ENCODE measurements around the gene EFCAB8. TPM values are rescaled to one million over a fixed set of nuclear protein-coding genes. Genes with fewer than 3 reads are reported as not detected.

Gene EFCAB8
- total RNA-seq, 1 donor from 2014 or later = 1.1 TPM

DNA sequence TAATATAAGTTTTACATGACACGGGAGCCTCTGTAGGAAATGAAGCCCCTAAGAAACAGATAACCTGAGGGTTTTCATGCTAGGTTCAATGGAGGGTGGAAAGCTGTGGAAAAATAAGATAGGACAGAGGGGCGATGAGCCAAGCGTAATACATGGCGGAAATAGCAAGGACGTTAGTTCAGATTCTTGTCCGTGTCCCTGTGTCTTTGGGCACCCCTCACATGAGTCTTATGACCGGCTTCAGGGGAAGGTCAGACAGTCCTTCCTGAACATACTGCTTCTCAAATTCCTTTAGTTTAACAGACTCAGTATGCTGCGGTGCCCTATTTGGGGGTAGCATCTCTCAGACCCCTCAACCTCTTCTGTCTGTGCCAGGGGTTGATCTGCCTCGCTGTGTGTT lies 20.8 kb downstream of the EFCAB8 start:
- no peak overlapping the region for H3K4me3 Mint-ChIP-seq (ENCODE audit: unreplicated experiment)
- no peak overlapping the region for H3K27ac Mint-ChIP-seq (ENCODE audit: unreplicated experiment)
- H3K36me3 Mint-ChIP-seq (ENCODE audit: low read depth, unreplicated experiment) = no peaks in the 10 kb centered on the region
- no peaks in the 10 kb centered on the region for H3K9me3 Mint-ChIP-seq (ENCODE audit: unreplicated experiment)
- H3K27me3 Mint-ChIP-seq (ENCODE audit: unreplicated experiment) = peaks cover 1% of the 10 kb centered on the region
- TF ChIP-seq CTCF (IDR thresholded peaks at IDR 0.05; ENCODE audit: unreplicated experiment) = no peak
- no peak for DNase-seq (ENCODE audit: low spot score)
- no peaks in the 10 kb centered on the region for H3K4me1 Mint-ChIP-seq (ENCODE audit: unreplicated experiment)

GRCh38 chr20:32880635-32881034 lies 21.9 kb downstream of the EFCAB8 start:
- H3K4me1 Mint-ChIP-seq (ENCODE audit: unreplicated experiment) = no peaks in the 10 kb centered on the region
- DNase-seq (ENCODE audit: low spot score) = no peak
- H3K27ac Mint-ChIP-seq (ENCODE audit: unreplicated experiment) = no peak overlapping the region
- no peaks in the 10 kb centered on the region for H3K9me3 Mint-ChIP-seq (ENCODE audit: unreplicated experiment)
- no peaks in the 10 kb centered on the region for H3K36me3 Mint-ChIP-seq (ENCODE audit: low read depth, unreplicated experiment)
- TF ChIP-seq CTCF (IDR thresholded peaks at IDR 0.05; ENCODE audit: unreplicated experiment) = no peak
- peaks cover 1% of the 10 kb centered on the region for H3K27me3 Mint-ChIP-seq (ENCODE audit: unreplicated experiment)
- H3K4me3 Mint-ChIP-seq (ENCODE audit: unreplicated experiment) = no peak overlapping the region

GRCh38 chr20:32883081-32883480 lies 24.4 kb downstream of the EFCAB8 start:
- Mint-ChIP-seq H3K9me3 (ENCODE audit: unreplicated experiment) (no peaks in the 10 kb centered on the region), H3K36me3 (ENCODE audit: low read depth, unreplicated experiment) (peaks cover 3% of the 10 kb centered on the region), H3K27ac (ENCODE audit: unreplicated experiment) (no peak overlapping the region), H3K27me3 (ENCODE audit: unreplicated experiment) (peaks cover 5% of the 10 kb centered on the region), H3K4me1 (ENCODE audit: unreplicated experiment) (peaks cover 5% of the 10 kb centered on the region), H3K4me3 (ENCODE audit: unreplicated experiment) (no peak overlapping the region)
- no peak for TF ChIP-seq CTCF (IDR thresholded peaks at IDR 0.05; ENCODE audit: unreplicated experiment)
- no peak for DNase-seq (ENCODE audit: low spot score)

GRCh38 chr20:32885185-32885584 lies 26.5 kb downstream of the EFCAB8 start:
- TF ChIP-seq CTCF (IDR thresholded peaks at IDR 0.05; ENCODE audit: unreplicated experiment) = no peak
- peaks cover 3% of the 10 kb centered on the region for H3K36me3 Mint-ChIP-seq (ENCODE audit: low read depth, unreplicated experiment)
- H3K4me1 Mint-ChIP-seq (ENCODE audit: unreplicated experiment) = peaks cover 6% of the 10 kb centered on the region
- no peak overlapping the region for H3K4me3 Mint-ChIP-seq (ENCODE audit: unreplicated experiment)
- H3K27ac Mint-ChIP-seq (ENCODE audit: unreplicated experiment) = no peak overlapping the region
- peaks cover 5% of the 10 kb centered on the region for H3K27me3 Mint-ChIP-seq (ENCODE audit: unreplicated experiment)
- DNase-seq (ENCODE audit: low spot score) = no peak
- H3K9me3 Mint-ChIP-seq (ENCODE audit: unreplicated experiment) = no peaks in the 10 kb centered on the region

DNA sequence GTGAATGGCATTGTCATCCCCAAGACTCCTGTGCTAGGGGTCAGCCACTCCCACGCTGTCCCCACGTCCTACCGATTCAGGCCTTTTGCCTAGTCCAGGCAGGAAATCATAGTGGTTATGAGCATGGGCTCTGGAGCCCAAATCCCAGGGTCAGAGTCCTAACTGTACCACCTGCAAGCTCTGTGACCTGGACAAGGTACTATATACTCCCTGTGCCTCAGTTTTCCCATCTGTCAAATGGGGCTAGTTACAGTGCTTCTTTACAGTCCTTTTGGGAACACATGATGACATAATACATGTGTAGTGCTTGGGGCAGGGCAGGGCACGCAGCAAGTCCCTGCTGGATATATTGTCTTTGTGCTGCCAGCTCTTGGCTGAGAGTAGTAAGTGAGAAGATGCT lies 27.2 kb downstream of the EFCAB8 start:
- H3K27ac Mint-ChIP-seq (ENCODE audit: unreplicated experiment) = no peak overlapping the region
- no peak for DNase-seq (ENCODE audit: low spot score)

More for the DNA sequence above, 27.2 kb downstream of the EFCAB8 start:
- Mint-ChIP-seq H3K4me1 (ENCODE audit: unreplicated experiment) (peaks cover 6% of the 10 kb centered on the region), H3K9me3 (ENCODE audit: unreplicated experiment) (no peaks in the 10 kb centered on the region), H3K36me3 (ENCODE audit: low read depth, unreplicated experiment) (peaks cover 3% of the 10 kb centered on the region), H3K4me3 (ENCODE audit: unreplicated experiment) (no peak overlapping the region), H3K27me3 (ENCODE audit: unreplicated experiment) (peaks cover 5% of the 10 kb centered on the region)
- TF ChIP-seq CTCF (IDR thresholded peaks at IDR 0.05; ENCODE audit: unreplicated experiment) = no peak

Measured in endothelial cell (in vitro differentiated cells).